Sigmoid colon (tissue), 4 donors: ENCODE results near the gene DUXA.
"Not testable (repeated sequence)": the region's sequence is repeated elsewhere in the genome, so short reads cannot be mapped to it uniquely, and the experiment has no call there.

Experiments
- EP300 ChIP-seq, 4 donors: sonication (generic); formaldehyde crosslinking; IDR thresholded peaks; one replicate each; pipeline ENCODE4 v1.6.1; 2017; ENCODE audit warnings: antibody characterized with exemption in 4 of 4
- POLR2A ChIP-seq, 2 donors: fragments of 450-650 bp; IDR thresholded peaks; one replicate each; pipeline ENCODE4 v1.6.1; 2016; ENCODE audit warnings: antibody characterized with exemption in 2 of 2, mild to moderate bottlenecking in 2 of 2, moderate library complexity in 2 of 2
- POLR2AphosphoS5 ChIP-seq, 4 donors: sonication (generic); formaldehyde crosslinking; IDR thresholded peaks; one replicate each; pipeline ENCODE4 v1.6.1; 2017; ENCODE audit warnings: antibody characterized with exemption in 4 of 4
- TF ChIP-seq, protein P1 (sequence below), 4 experiments: fragments of 450-650 bp in 3 of 4; fragments of 200-600 bp in 1 of 4; IDR thresholded peaks; one replicate each; pipeline ENCODE4 v1.5.1; 2016 to 2019; ENCODE audit warnings: antibody characterized with exemption in 4 of 4, mild to moderate bottlenecking in 3 of 4, moderate library complexity in 2 of 4

DNA sequence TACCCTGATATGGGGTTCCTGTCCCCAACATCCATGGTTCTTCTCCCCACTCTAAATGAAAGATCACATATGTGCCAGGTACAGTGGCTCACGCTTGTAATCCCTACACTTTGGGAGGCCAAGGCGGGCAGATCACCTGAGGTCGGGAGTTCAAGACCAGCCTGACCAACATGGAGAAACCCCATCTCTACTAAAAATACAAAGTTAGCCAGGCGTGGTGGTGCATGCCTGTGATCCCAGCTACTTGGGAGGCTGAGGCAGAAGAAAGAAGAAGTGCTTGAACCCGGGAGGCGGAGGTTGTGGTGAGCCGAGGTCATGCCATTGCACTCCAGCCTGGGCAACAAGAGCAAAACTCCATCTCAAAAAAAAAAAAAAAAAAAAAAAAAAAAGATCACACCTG is 53.8 kb downstream of the DUXA start:
- not testable (repeated sequence) for TF ChIP-seq POLR2AphosphoS5, EP300, POLR2A (IDR thresholded peaks at IDR 0.05)
- TF ChIP-seq, protein P1, sequence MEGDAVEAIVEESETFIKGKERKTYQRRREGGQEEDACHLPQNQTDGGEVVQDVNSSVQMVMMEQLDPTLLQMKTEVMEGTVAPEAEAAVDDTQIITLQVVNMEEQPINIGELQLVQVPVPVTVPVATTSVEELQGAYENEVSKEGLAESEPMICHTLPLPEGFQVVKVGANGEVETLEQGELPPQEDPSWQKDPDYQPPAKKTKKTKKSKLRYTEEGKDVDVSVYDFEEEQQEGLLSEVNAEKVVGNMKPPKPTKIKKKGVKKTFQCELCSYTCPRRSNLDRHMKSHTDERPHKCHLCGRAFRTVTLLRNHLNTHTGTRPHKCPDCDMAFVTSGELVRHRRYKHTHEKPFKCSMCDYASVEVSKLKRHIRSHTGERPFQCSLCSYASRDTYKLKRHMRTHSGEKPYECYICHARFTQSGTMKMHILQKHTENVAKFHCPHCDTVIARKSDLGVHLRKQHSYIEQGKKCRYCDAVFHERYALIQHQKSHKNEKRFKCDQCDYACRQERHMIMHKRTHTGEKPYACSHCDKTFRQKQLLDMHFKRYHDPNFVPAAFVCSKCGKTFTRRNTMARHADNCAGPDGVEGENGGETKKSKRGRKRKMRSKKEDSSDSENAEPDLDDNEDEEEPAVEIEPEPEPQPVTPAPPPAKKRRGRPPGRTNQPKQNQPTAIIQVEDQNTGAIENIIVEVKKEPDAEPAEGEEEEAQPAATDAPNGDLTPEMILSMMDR (IDR thresholded peaks at IDR 0.05), result not testable (repeated sequence)
